GM12874 (cell line): ENCODE measurements around the gene CELSR1.

Experiments
- TF ChIP-seq, protein P1 (sequence below): IDR thresholded peaks from 2 replicates; pipeline ENCODE4 v1.5.1; 2011; ENCODE audit warnings: low read depth, mild to moderate bottlenecking, control low read depth, low read length, moderate library complexity; ENCODE audit not compliant: insufficient read depth

Gene CELSR1

DNA sequence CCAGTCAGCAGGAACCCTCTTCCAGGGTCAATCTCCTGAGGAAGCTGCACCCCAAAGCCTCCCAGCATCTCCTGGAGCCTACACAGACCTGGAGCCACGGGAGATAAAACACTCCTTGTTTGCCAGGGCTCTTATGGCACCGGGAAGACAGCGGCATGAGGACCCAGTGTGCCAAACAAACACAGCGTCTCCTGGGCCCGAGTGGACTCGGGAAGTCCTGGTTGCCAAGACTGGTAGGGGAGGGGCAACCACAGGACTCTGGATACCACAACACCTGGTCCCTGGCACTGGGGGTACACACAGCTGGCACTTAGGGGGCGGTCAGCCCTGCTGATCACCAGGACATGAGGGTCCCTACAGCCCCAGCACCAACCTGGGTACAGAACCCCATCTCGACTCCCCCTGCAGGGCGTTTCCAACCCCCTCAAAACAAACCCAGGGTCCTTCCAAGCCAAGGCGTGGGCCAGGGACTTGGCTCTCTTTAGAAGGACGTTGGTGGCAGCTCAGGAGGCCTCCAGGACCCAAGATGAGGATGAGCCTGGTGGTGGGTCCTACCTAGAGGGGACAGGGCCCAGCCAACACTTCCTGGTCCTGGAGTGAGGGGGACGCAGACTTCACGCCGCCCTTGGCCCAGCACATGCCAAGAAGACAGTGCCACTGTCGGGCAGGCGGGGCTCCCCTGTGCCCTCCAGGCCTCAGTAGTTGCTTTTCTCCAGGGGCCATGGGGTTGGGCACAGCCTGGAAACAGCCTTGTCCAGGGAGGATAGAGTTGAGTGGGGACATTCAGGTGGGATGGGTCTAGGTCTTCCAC is 85.0 kb downstream of the CELSR1 start:
- TF ChIP-seq, protein P1, sequence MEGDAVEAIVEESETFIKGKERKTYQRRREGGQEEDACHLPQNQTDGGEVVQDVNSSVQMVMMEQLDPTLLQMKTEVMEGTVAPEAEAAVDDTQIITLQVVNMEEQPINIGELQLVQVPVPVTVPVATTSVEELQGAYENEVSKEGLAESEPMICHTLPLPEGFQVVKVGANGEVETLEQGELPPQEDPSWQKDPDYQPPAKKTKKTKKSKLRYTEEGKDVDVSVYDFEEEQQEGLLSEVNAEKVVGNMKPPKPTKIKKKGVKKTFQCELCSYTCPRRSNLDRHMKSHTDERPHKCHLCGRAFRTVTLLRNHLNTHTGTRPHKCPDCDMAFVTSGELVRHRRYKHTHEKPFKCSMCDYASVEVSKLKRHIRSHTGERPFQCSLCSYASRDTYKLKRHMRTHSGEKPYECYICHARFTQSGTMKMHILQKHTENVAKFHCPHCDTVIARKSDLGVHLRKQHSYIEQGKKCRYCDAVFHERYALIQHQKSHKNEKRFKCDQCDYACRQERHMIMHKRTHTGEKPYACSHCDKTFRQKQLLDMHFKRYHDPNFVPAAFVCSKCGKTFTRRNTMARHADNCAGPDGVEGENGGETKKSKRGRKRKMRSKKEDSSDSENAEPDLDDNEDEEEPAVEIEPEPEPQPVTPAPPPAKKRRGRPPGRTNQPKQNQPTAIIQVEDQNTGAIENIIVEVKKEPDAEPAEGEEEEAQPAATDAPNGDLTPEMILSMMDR: no peak

DNA sequence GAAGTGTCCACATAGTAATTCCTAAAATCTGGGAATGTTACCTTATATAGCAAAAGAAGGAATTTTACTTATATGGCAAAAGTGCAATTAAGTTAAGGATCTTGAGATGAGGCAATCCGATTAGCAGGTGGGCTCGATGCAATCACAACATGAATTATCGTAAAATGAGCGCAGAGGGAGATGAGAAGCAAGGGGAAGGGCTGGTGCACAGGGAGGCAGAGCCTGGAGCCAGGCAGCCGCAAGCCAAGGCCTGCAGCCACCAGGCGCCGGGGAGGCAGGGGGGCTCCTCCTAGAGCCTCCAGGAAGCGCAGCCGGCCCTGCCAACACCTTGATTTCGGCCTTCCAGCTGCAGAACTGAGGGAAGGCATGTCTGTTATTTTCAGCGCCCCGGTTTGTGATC is 85.7 kb downstream of the CELSR1 start:
- TF ChIP-seq, protein P1: no peak

DNA sequence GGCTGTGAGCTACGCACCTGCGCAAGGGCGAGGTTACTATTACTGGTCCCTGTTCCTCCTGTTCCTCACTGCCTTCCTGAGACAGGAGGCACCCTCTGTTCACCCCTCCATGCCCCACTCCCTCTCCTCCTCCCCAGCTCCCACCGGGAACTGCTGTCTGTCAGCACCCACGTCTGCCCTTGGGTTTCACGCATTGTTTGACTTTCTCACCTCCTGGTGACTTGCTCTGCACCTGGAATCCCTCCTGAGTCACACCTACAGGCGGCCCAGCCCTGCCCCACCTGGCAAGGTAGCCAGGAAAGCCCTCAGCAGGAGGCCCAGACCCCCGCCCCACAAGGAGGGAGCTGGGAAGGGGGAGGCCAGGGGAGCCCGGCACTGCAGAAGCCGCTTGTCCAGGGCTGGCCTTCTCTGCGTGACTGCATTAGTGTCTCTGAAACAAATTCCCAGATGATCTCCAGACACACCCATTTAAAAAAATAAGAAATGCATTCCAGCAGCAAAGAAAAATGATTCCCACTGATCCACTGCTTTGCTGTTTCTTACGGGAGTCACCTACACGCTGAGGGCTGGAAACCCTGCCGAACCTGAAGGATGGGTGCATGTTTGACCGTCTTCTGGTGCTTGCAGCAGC is 86.4 kb downstream of the CELSR1 start:
- TF ChIP-seq, protein P1: no peak

DNA sequence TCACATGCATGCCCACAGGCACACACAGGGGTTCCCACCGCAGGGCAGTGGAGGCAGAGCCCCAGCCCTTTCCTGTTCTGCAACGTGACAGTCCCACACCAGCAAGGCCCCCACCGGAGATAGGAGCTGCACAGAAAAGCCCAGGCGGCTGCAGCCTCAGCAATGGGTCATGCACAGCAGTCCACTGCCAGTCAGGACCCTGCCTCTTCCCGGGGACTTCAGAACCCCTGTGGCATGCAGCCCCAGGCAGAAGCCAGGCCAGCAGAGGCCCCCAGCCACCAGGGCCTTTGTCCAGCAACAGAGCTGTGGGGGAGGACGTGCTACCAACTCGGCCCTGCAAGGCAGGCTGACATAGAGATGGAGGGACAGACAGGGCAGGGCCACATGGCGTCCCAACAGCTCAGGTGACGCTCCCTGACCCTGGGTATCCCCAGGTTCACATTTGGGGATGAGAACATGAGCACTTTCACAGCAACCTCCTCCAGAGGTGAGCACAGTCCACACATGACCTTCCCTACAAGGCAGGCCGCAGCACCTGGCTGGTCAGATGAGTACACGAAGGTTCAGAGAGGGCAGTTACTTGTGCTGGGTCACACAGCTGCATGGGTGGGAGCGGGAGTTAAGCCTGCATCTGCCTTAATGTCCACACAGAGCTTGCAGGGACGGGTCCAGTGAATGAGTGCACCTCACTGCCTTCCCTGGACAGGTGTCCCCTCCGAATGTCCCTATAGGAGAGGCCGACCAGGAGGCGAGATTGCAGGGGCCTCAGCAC is 87.3 kb downstream of the CELSR1 start:
- TF ChIP-seq, protein P1: no peak

DNA sequence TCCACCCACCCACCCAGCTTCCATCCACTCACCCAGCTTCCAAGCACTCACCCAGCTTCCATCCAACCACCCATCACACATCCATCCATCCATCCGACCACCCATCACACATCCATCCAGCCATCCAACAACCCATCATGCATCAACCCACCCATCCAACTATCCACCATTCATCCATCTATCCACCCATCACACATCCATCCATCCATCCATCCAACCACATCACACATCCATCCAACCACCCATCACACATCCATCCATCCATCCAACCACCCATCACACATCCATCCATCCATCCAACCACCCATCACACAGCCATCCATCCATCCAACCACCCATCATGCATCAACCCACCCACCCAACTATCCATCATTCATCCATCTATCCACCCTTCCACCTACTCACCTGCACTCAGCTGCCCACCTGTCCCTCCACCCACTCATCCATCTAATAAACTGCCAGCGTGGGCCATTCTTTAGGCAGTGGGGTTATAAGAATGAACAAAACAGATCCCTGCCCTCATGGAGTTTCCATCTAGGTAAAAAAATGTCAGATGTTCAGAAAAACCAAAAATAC is 88.2 kb downstream of the CELSR1 start:
- TF ChIP-seq, protein P1: no peak

DNA sequence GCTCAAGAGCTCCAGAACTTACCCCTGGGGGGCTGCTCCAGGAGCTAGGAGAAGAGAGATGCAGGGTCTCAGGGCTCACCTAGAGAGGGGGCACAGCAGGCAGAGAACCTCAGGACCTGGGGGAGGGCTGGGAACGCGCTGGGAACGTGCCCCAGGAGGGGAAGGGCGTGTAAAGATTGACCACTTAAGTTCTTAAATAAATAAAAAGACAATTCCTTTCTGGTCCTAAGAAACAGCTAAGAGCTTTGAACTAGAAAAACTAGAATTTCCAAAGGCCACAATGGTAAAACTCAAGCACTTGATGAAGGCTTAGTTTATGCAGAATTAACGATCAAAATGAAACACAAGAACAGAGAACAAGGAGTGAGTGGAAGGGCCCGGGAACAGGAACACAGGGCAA is 89.1 kb downstream of the CELSR1 start:
- TF ChIP-seq, protein P1: no peak

DNA sequence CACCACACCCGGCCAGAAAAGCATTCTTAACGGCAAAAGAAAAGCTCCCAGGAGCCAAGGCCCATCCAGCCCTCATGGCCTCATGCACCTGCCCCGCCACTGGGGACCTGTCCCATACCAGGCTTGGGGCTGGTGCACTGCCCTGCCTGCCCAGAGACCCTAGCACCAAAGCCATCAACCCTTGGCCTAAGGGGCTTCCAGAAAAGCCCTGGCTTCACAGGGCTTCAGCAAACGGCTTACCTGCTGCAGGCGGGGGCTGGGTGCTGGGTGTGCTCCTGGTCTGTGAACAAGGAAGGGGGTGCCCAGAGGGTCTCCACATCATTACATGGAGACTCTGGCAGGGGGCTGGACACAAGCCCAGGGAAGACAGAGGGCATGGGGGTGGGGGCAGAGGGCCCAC is 89.5 kb downstream of the CELSR1 start:
- TF ChIP-seq, protein P1: no peak
